ENCODE data around the gene ENOX1.

Gene ENOX1

GRCh38 chr13:43285933-43286597, 500.7 kb downstream of the ENOX1 start:
- no peak overlapping the region for H3K4me2 ChIP-seq
- H3K4me3 ChIP-seq = no peak overlapping the region
- H3K27ac ChIP-seq = no peak overlapping the region

DNA sequence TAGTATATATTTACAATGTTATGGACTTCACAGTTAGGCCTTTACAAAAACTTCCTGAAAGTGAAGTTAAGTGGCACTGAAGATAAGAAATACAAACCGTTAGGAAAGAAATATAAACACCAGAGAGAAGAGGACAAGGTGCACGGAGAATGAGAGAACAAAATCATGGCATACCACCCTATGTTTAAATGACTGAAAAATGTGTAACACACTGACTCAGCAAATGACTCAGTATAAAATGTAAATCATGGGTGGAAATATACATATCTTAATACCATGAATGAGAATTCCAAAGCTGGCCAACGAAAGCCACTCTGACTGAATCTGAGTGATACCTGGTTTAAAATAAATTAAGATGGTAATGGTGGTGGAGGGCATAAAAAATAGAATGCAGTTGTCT, 502.6 kb downstream of the ENOX1 start:
- Histone ChIP-seq H3K36me3 (no peaks in the 10 kb centered on the region), H4K20me1 (no peaks in the 10 kb centered on the region), H3K9ac (no peak overlapping the region), H3K27me3 (no peaks in the 10 kb centered on the region), H3K4me1 (no peaks in the 10 kb centered on the region), H3K4me2 (no peak overlapping the region), H3K27ac (no peak overlapping the region), H3K4me3 (no peak overlapping the region), H3K9me3 (no peaks in the 10 kb centered on the region)
- no peak for TF ChIP-seq Cebpa-rat (IDR thresholded peaks at IDR 0.05)

More at GRCh38 chr13:43285933-43286597, 500.7 kb downstream of the ENOX1 start:
- no peak overlapping the region for H3K9ac ChIP-seq
- H3K4me1 ChIP-seq = no peaks in the 10 kb centered on the region
- H4K20me1 ChIP-seq = no peaks in the 10 kb centered on the region
- H3K9me3 ChIP-seq = no peaks in the 10 kb centered on the region
- no peak for TF ChIP-seq Cebpa-rat (IDR thresholded peaks at IDR 0.05)
- H3K27me3 ChIP-seq = no peaks in the 10 kb centered on the region
- H3K36me3 ChIP-seq = no peaks in the 10 kb centered on the region

- H3K36me3 ChIP-seq = no peaks in the 10 kb centered on the region
- H3K27me3 ChIP-seq = no peaks in the 10 kb centered on the region
- no peak overlapping the region for H3K4me2 ChIP-seq
- H3K4me1 ChIP-seq = no peaks in the 10 kb centered on the region
- H3K9ac ChIP-seq = no peak overlapping the region
- H3K4me3 ChIP-seq = no peak overlapping the region
- H4K20me1 ChIP-seq = no peaks in the 10 kb centered on the region
- H3K27ac ChIP-seq = no peak overlapping the region
- TF ChIP-seq Cebpa-rat (IDR thresholded peaks at IDR 0.05) = no peak
- H3K9me3 ChIP-seq = no peaks in the 10 kb centered on the region
These were observed 507.1 kb downstream of the ENOX1 start for GRCh38 chr13:43279696-43280095.

DNA sequence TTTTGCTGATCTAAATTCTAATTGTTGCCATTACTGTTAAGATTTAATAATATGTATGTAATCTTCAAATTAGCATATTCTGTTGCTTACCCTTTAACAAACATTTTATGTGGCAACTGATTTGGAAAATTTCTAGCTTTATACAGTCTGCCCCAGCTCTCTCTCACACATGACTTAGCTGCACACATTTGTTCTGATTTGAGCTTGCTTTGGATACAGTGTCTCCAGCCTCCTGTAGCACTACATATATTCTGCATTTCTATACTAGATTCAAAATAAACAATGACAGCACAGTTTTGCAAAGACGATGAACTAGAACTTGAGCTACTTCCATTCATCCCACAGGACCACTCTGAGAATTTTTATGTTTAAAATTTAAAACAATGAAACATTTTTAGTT, 508.6 kb downstream of the ENOX1 start:
- Histone ChIP-seq H4K20me1 (no peaks in the 10 kb centered on the region), H3K4me3 (no peak overlapping the region), H3K9ac (no peak overlapping the region), H3K4me1 (no peaks in the 10 kb centered on the region), H3K36me3 (no peaks in the 10 kb centered on the region), H3K27ac (no peak overlapping the region), H3K9me3 (no peaks in the 10 kb centered on the region), H3K27me3 (no peaks in the 10 kb centered on the region), H3K4me2 (no peak overlapping the region)
- TF ChIP-seq Cebpa-rat (IDR thresholded peaks at IDR 0.05) = no peak

GRCh38 chr13:43277142-43277541, 509.6 kb downstream of the ENOX1 start:
- Histone ChIP-seq H3K4me1 (no peaks in the 10 kb centered on the region), H3K27me3 (no peaks in the 10 kb centered on the region), H3K4me2 (no peak overlapping the region), H3K27ac (no peak overlapping the region), H3K9ac (no peak overlapping the region), H3K36me3 (no peaks in the 10 kb centered on the region), H3K9me3 (no peaks in the 10 kb centered on the region), H3K4me3 (no peak overlapping the region), H4K20me1 (no peaks in the 10 kb centered on the region)
- TF ChIP-seq Cebpa-rat (IDR thresholded peaks at IDR 0.05) = no peak

GRCh38 chr13:43274881-43275280, 511.9 kb downstream of the ENOX1 start:
- no peak for TF ChIP-seq Cebpa-rat (IDR thresholded peaks at IDR 0.05)
- Histone ChIP-seq H3K9ac (no peak overlapping the region), H3K4me3 (no peak overlapping the region), H3K27ac (no peak overlapping the region), H3K4me1 (no peaks in the 10 kb centered on the region), H4K20me1 (no peaks in the 10 kb centered on the region), H3K4me2 (no peak overlapping the region), H3K27me3 (no peaks in the 10 kb centered on the region), H3K36me3 (no peaks in the 10 kb centered on the region), H3K9me3 (no peaks in the 10 kb centered on the region)

DNA sequence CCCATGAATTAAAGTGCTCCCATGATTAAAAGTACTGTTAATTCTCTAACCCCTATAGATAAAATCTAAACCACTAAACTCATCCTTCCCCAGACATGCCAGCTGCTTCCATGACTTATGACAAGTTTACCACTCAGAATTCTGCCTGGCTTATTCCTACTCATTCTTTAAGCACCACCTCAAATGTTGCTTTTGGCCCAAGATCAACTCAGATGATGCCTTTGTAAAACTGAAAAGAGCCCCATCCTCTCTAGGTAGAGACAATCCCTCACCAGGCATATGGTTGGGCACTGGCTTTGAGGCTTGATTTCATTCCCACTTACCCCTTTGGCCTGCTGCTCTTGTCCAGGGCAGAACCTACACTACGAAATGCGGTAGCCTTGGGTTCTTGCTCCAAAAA, 513.4 kb downstream of the ENOX1 start:
- Histone ChIP-seq H3K27ac (no peak overlapping the region), H3K9me3 (no peaks in the 10 kb centered on the region), H3K4me3 (no peak overlapping the region), H3K9ac (no peak overlapping the region), H3K4me2 (no peak overlapping the region), H3K36me3 (no peaks in the 10 kb centered on the region), H3K27me3 (no peaks in the 10 kb centered on the region), H3K4me1 (no peaks in the 10 kb centered on the region), H4K20me1 (no peaks in the 10 kb centered on the region)
- no peak for TF ChIP-seq Cebpa-rat (IDR thresholded peaks at IDR 0.05)

DNA sequence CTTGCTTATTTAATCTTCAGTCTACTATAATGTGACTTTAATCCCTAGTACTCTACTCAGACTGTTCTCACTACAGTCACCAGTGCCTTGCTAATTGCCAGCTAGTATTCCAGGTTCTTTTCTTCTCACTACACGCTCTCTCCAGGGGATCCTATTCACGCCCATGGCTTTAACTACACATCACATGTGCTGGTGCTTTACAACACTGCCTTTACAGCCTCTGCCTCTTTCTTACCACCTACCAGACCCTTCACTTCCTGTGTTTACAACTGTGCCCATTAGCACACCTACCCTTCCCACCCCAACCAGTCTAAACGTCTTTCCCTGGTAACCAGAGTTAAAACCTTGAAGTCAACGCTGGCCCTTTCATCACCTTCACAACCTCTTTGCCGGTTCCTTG, 513.9 kb downstream of the ENOX1 start:
- no peak overlapping the region for H3K27ac ChIP-seq
- no peaks in the 10 kb centered on the region for H3K27me3 ChIP-seq
- no peaks in the 10 kb centered on the region for H3K4me1 ChIP-seq
- no peak overlapping the region for H3K9ac ChIP-seq
- H3K4me3 ChIP-seq = no peak overlapping the region
- H3K4me2 ChIP-seq = no peak overlapping the region
- H3K36me3 ChIP-seq = no peaks in the 10 kb centered on the region
- no peak for TF ChIP-seq Cebpa-rat (IDR thresholded peaks at IDR 0.05)
- no peaks in the 10 kb centered on the region for H4K20me1 ChIP-seq
- H3K9me3 ChIP-seq = no peaks in the 10 kb centered on the region

DNA sequence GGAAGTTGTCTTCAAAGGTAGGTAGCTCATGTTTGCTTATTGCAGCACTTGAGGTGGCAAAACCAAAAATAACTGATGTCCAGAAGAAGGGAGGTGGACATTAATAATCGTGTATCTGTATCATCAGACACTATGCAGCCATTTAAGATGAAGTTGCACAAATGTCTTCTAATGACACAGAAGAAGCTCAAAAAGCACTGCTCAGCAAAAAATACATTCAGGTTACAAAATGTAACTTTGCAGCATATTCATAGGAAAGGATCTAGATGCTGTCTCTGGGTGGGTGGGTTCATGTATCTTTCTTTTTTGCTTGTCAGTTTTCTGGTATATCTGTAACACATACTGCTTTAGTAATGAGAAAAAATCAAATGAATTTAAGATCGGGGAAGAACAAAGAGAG, 515.6 kb downstream of the ENOX1 start:
- no peaks in the 10 kb centered on the region for H3K27me3 ChIP-seq
- no peak overlapping the region for H3K9ac ChIP-seq
- no peaks in the 10 kb centered on the region for H3K36me3 ChIP-seq
- no peaks in the 10 kb centered on the region for H3K9me3 ChIP-seq
- no peak overlapping the region for H3K4me2 ChIP-seq
- TF ChIP-seq Cebpa-rat (IDR thresholded peaks at IDR 0.05) = no peak
- H3K27ac ChIP-seq = no peak overlapping the region
- H3K4me3 ChIP-seq = no peak overlapping the region
- H4K20me1 ChIP-seq = no peaks in the 10 kb centered on the region
- H3K4me1 ChIP-seq = no peaks in the 10 kb centered on the region

GRCh38 chr13:43270130-43270830, 516.5 kb downstream of the ENOX1 start:
- Histone ChIP-seq H3K9me3 (no peaks in the 10 kb centered on the region), H3K4me1 (no peaks in the 10 kb centered on the region), H4K20me1 (no peaks in the 10 kb centered on the region), H3K36me3 (no peaks in the 10 kb centered on the region), H3K27ac (no peak overlapping the region), H3K4me2 (no peak overlapping the region), H3K4me3 (no peak overlapping the region), H3K9ac (no peak overlapping the region), H3K27me3 (no peaks in the 10 kb centered on the region)
- TF ChIP-seq Cebpa-rat (IDR thresholded peaks at IDR 0.05) = no peak
